B cell (primary cell): Measurements from ENCODE around the gene TEX101. TPM values are rescaled to one million over a fixed set of nuclear protein-coding genes. Genes with fewer than 3 reads are reported as not detected.

Experiments
- ATAC-seq: fragments of 200-7000 bp; cut with Tn5 transposase; one replicate; pipeline ENCODE4 v1.10.0; 2021; ENCODE audit warnings: low read depth, mild to moderate bottlenecking, moderate number of reproducible peaks, moderate library complexity
- CTCF ChIA-PET: fragments of 350-600 bp; sonication (Branson Sonifier 250); formaldehyde crosslinking; loops from one replicate; lab custom pipeline; 2021; ENCODE audit warnings: antibody characterized with exemption, inconsistent platforms; lab: Charles Lee
- POLR2A ChIA-PET: fragments of 350-600 bp; sonication (Branson Sonifier 250); formaldehyde crosslinking; loops from one replicate; lab custom pipeline; 2021; ENCODE audit warnings: antibody characterized with exemption; lab: Charles Lee
- DNase-seq: peaks from one replicate; pipeline ENCODE4 v3.0.0; 2013
- H2AFZ ChIP-seq: 2 replicates; pipeline ENCODE4 v1.6.1; 2012; ENCODE audit warnings: mild to moderate bottlenecking, low read depth, low read length; ENCODE audit not compliant: insufficient read depth, poor library complexity, severe bottlenecking
- H3K27ac ChIP-seq, 2 donors: 1 replicate in 1 of 2; 2 replicates in 1 of 2; pipeline ENCODE4 v1.5.1; 2012 to 2013; ENCODE audit warnings: low read length in 2 of 2, mild to moderate bottlenecking in 2 of 2, moderate library complexity in 1 of 2
- H3K27me3 ChIP-seq, 4 experiments: fragments of 200-600 bp in 1 of 4; sonication (generic) in 1 of 4; replicated peaks in 1 of 4; 1 replicate in 2 of 4; 2 replicates in 2 of 4; pipeline versions ENCODE4 v1.6.1 to v1.7.0; 2013 to 2016; ENCODE audit warnings: low read length in 3 of 4, mild to moderate bottlenecking in 2 of 4, mixed read lengths in 1 of 4, moderate library complexity in 1 of 4; ENCODE audit not compliant: insufficient read depth in 4 of 4, control insufficient read depth in 3 of 4; ENCODE audit errors: control extremely low read depth in 1 of 4
- H3K36me3 ChIP-seq, 2 experiments: replicated peaks in 1 of 2; 1 replicate in 1 of 2; 2 replicates in 1 of 2; pipeline versions ENCODE4 v1.6.1 to v1.7.1; 2013; ENCODE audit warnings: low read length in 1 of 2; ENCODE audit not compliant: insufficient read depth in 2 of 2, control insufficient read depth in 1 of 2; ENCODE audit errors: control extremely low read depth in 1 of 2, extremely low read depth in 1 of 2
- H3K4me1 ChIP-seq, 2 donors: fragments of 200-600 bp in 1 of 2; sonication (generic) in 1 of 2; 1 replicate in 1 of 2; 2 replicates in 1 of 2; pipeline versions ENCODE4 v1.5.1 to v1.6.1; 2013 to 2017; ENCODE audit warnings: low read length in 2 of 2; ENCODE audit not compliant: control insufficient read depth in 2 of 2, insufficient read depth in 2 of 2
- H3K4me2 ChIP-seq: replicated peaks from 2 replicates; pipeline ENCODE3; 2012; ENCODE audit warnings: mild to moderate bottlenecking, low read depth, low read length; ENCODE audit not compliant: poor library complexity, severe bottlenecking
- H3K4me3 ChIP-seq, 5 experiments: fragments of 200-600 bp in 1 of 5; sonication (generic) in 1 of 5; 1 replicate in 3 of 5; 2 replicates in 2 of 5; pipeline versions ENCODE4 v1.5.1 to v1.7.0; 2011 to 2016; ENCODE audit warnings: low read length in 4 of 5, mild to moderate bottlenecking in 4 of 5, low read depth in 2 of 5, control low read depth in 1 of 5, moderate library complexity in 1 of 5; ENCODE audit not compliant: insufficient read depth in 1 of 5; ENCODE audit errors: control extremely low read depth in 1 of 5, extremely low read depth in 1 of 5
- H3K79me2 ChIP-seq: fragments of 200-600 bp; sonication (generic); one replicate; pipeline ENCODE4 v1.6.0; 2016; ENCODE audit warnings: low read length; ENCODE audit not compliant: control insufficient read depth, insufficient read depth
- H3K9ac ChIP-seq: fragments of 200-600 bp; sonication (generic); 2 replicates; pipeline ENCODE4 v1.6.1; 2017; ENCODE audit warnings: mild to moderate bottlenecking, low read length, moderate library complexity
- H3K9me3 ChIP-seq, 3 donors: one replicate each; pipeline versions ENCODE4 v1.6.1 to v1.7.1; 2013; ENCODE audit warnings: low read length in 2 of 3; ENCODE audit not compliant: control insufficient read depth in 2 of 3, insufficient read depth in 1 of 3; ENCODE audit errors: control extremely low read depth in 1 of 3
- H4K20me1 ChIP-seq: 2 replicates; pipeline ENCODE4 v1.6.0; 2012; ENCODE audit warnings: mild to moderate bottlenecking, low read length; ENCODE audit not compliant: insufficient read depth, control insufficient read depth, poor library complexity, severe bottlenecking
- H3K27ac Mint-ChIP-seq: one replicate; pipeline ENCODE4 v1.8.0; 2021; ENCODE audit warnings: mixed read lengths
- H3K27me3 Mint-ChIP-seq: one replicate; pipeline ENCODE4 v1.8.0; 2021; ENCODE audit warnings: mixed read lengths
- H3K4me1 Mint-ChIP-seq: one replicate; pipeline ENCODE4 v1.8.0; 2021; ENCODE audit warnings: mixed read lengths
- H3K4me3 Mint-ChIP-seq: one replicate; pipeline ENCODE4 v1.8.0; 2021; ENCODE audit warnings: mixed read lengths
- H3K9me3 Mint-ChIP-seq: one replicate; pipeline ENCODE4 v1.8.0; 2022; ENCODE audit warnings: mixed read lengths; ENCODE audit not compliant: insufficient read depth
- CTCF ChIP-seq: fragments of 200-600 bp; IDR thresholded peaks from one replicate; pipeline ENCODE4 v1.8.0; 2022; ENCODE audit warnings: antibody characterized with exemption, mild to moderate bottlenecking
- EZH2 ChIP-seq: IDR thresholded peaks from 2 replicates; pipeline ENCODE4 v1.6.1; 2012; ENCODE audit warnings: borderline replicate concordance, low read depth, mild to moderate bottlenecking, moderate library complexity, low read length; ENCODE audit not compliant: insufficient read depth, poor library complexity, severe bottlenecking
- WGBS: methylation state at CpG from one replicate; pipeline ENCODE4 v1.1.5; 2013; ENCODE audit warnings: missing lambda C conversion rate; ENCODE audit not compliant: insufficient coverage; 5-methylcytosine and 5-hydroxymethylcytosine counted together
- intact Hi-C: fragments of 100-400 bp; cut with micrococcal nuclease; formaldehyde crosslinking; loops from one replicate; pipeline ENCODE4 v1.10.0; 2022
- polyA plus RNA-seq: library from polyadenylated mRNA; depleted of rRNA; stranded (reverse); fragments of >200 nt; gene quantifications from 2 replicates; pipeline ENCODE4 v1.2.3, GENCODE V29; 2012
- total RNA-seq, 2 donors: library from RNA; stranded (reverse); fragments of 120-200 nt in 1 of 2; gene quantifications; 1 replicate in 1 of 2; 2 replicates in 1 of 2; pipeline versions ENCODE4 v1.2.3 to v1.2.4, GENCODE V29; 2013 to 2022

The TEX101 gene
- total and polyA plus RNA-seq, 2 donors (not counting 1 experiment from before 2014, with no cell fraction given), result not detected

- 93% methylated on average over 6 of the region's 6 CpGs for WGBS
- Histone ChIP-seq H3K4me3 (no peak overlapping the region), H2AFZ (no peak overlapping the region), H3K9me3 (peaks cover 0 to 7% (median 0%) of the 10 kb centered on the region in 3 donors), H3K27ac (no peak overlapping the region), H4K20me1 (no peaks in the 10 kb centered on the region), H3K27me3 (no peaks in the 10 kb centered on the region), H3K36me3 (no peaks in the 10 kb centered on the region), H3K4me1 (peaks cover 22 to 28% of the 10 kb centered on the region in 2 donors), H3K4me2 (no peak overlapping the region), H3K79me2 (no peaks in the 10 kb centered on the region), H3K9ac (no peak overlapping the region)
- CTCF ChIA-PET, result interaction anchor here (2.5 to 10.1 kb wide), 2 partner anchors 10 to 81 kb away, joined by 27 to 127 read pairs; no protein-coding TSS in a partner anchor
- intact Hi-C loops, result no loop called here
- peak overlapping the region; percentile 32 for H3K27ac Mint-ChIP-seq
- TF ChIP-seq CTCF, result no peak
- no peak for TF ChIP-seq EZH2
- DNase-seq (no peak), ATAC-seq (no peak)
- peaks cover 36% of the 10 kb centered on the region for H3K4me1 Mint-ChIP-seq
- no peak overlapping the region for H3K4me3 Mint-ChIP-seq
- no peaks in the 10 kb centered on the region for H3K9me3 Mint-ChIP-seq
- no peaks in the 10 kb centered on the region for H3K27me3 Mint-ChIP-seq
- POLR2A ChIA-PET, result no interaction called here
Measured at GRCh38 chr19:43437712-43438111, 23.0 kb downstream of the TEX101 start.

- peaks cover 29% of the 10 kb centered on the region for H3K4me1 Mint-ChIP-seq
- 65% methylated on average over 6 of the region's 9 CpGs for WGBS
- intact Hi-C loops, result no loop called here
Measured at GRCh38 chr19:43438291-43439031, 23.8 kb downstream of the TEX101 start.

More at GRCh38 chr19:43438291-43439031, 23.8 kb downstream of the TEX101 start:
- no peak for ATAC-seq
- Mint-ChIP-seq H3K9me3 (no peaks in the 10 kb centered on the region), H3K27me3 (no peaks in the 10 kb centered on the region), H3K27ac (peak overlapping the region; percentile 83), H3K4me3 (peak overlapping the region; percentile 57)
- no peak for DNase-seq
- peak overlapping the region; percentile 33 for H3K9ac ChIP-seq
- H2AFZ ChIP-seq, result no peak overlapping the region
- peak overlapping the region in 1 of 5 experiments; percentile 34 for H3K4me3 ChIP-seq
- CTCF ChIA-PET, result interaction anchor here (0.8 to 10.1 kb wide), 7 partner anchors 9 to 349 kb away, joined by 3 to 127 read pairs (median 4); no protein-coding TSS in a partner anchor
- TF ChIP-seq EZH2, result no peak
- TF ChIP-seq CTCF, result no peak
- no peaks in the 10 kb centered on the region for H3K36me3 ChIP-seq
- H3K9me3 ChIP-seq, result peaks cover 0 to 7% (median 0%) of the 10 kb centered on the region in 3 donors
- peak overlapping the region; percentile 62 for H3K4me2 ChIP-seq
- H3K79me2 ChIP-seq, result no peaks in the 10 kb centered on the region
- peak overlapping the region; percentile 6 to 77 for H3K27ac ChIP-seq
- POLR2A ChIA-PET, result interaction anchor here (0.5 to 2.0 kb wide), 6 partner anchors 14 to 94 kb away, joined by 3 to 14 read pairs (median 4); partner anchors contain the start of gene ZNF575
- peaks cover 22 to 28% of the 10 kb centered on the region in 2 donors for H3K4me1 ChIP-seq
- no peaks in the 10 kb centered on the region for H3K27me3 ChIP-seq
- no peaks in the 10 kb centered on the region for H4K20me1 ChIP-seq
